ENCODE data around the gene TARBP1. TPM values are rescaled to one million over a fixed set of nuclear protein-coding genes. Genes with fewer than 3 reads are reported as not detected.

Gene TARBP1
- total RNA-seq, 1 donor from 2014 or later: 22.9 TPM

DNA sequence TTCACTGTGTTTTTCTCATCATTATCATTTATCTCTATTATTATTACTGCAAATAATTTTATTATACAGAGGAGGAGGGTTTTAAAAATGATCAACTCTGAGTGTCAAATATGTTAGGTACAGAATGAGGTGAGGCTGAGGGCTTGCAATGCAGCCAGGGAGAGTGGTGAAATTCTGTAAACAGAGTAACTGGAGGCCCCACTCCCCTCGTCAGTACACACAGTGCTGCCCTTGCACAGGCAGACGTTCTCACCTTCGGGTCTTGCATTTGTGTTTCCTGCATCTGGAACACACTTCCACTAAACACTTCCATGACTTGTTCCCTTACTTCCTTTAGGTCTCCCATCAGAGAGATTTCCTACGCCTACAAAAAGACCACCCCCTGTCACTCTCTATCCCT lies 130.0 kb downstream of the TARBP1 start:
- no peak for DNase-seq (ENCODE audit: low spot score)

DNA sequence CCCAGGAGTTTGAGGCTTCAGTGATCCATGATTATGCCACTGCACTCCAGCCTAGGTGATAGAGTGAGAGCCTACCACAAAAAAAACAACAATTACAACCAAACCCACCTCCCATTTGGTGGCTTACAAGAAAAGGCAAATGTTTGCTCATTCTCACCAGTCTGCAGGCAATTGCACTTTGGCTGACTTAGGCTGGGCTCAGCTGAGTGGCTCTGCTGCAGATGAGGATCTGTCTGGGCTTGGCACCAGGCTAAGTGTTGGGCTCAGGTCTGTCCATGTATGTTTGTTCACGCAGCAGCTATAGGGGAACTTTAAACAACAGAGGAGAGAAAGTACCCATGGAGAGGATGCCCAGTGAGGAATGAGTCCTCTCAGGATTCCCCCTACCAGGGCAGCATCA lies 133.7 kb downstream of the TARBP1 start:
- no peak for DNase-seq (ENCODE audit: low spot score)

GRCh38 chr1:234342774-234343173 lies 136.2 kb downstream of the TARBP1 start:
- no peak for DNase-seq (ENCODE audit: low spot score)

Other genes with a start within 250 kb of the TARBP1 start
- gene COA6, start 105.7 kb downstream of the TARBP1 start, total RNA-seq (ENCODE audit: insufficient read depth, low replicate concordance): 2.9 TPM
- 63.8 TPM for gene IRF2BP2, start 131.0 kb upstream of the TARBP1 start, total RNA-seq (ENCODE audit: insufficient read depth, low replicate concordance)